Measurements from ENCODE around the gene LYL1. TPM values are rescaled to one million over a fixed set of nuclear protein-coding genes. Genes with fewer than 3 reads are reported as not detected.

The LYL1 gene
- total RNA-seq, 4 donors from 2014 or later = 13.7 to 27.7 (median 21.5) TPM

- TF ChIP-seq CTCF (IDR thresholded peaks at IDR 0.05; ENCODE audit: low read depth) = no peak
Observed at GRCh38 chr19:13079542-13079986, 23.1 kb downstream of the LYL1 start.

GRCh38 chr19:13078897-13079541, 23.6 kb downstream of the LYL1 start:
- TF ChIP-seq CTCF (IDR thresholded peaks at IDR 0.05; ENCODE audit: low read depth) = no peak

GRCh38 chr19:13078381-13078780, 24.3 kb downstream of the LYL1 start:
- TF ChIP-seq CTCF (IDR thresholded peaks at IDR 0.05; ENCODE audit: low read depth) = no peak

- no peak for TF ChIP-seq CTCF (IDR thresholded peaks at IDR 0.05; ENCODE audit: low read depth)
Observed at GRCh38 chr19:13077240-13077639, 25.4 kb downstream of the LYL1 start.

GRCh38 chr19:13076787-13077186, 25.9 kb downstream of the LYL1 start:
- TF ChIP-seq CTCF (IDR thresholded peaks at IDR 0.05; ENCODE audit: low read depth) = no peak

- no peak for TF ChIP-seq CTCF (IDR thresholded peaks at IDR 0.05; ENCODE audit: low read depth)
Observed at GRCh38 chr19:13076320-13076719, 26.3 kb downstream of the LYL1 start.

GRCh38 chr19:13074378-13074777, 28.3 kb downstream of the LYL1 start:
- no peak for TF ChIP-seq CTCF (IDR thresholded peaks at IDR 0.05; ENCODE audit: low read depth)
